K562 (cell line): ENCODE data around the gene GRIN2A. TPM values are rescaled to one million over a fixed set of nuclear protein-coding genes. Genes with fewer than 3 reads are reported as not detected.

ENCODE experiments used
- ATAC-seq: fragments of 200-7000 bp; cut with Tn5 transposase; 3 replicates; pipeline ENCODE4 v1.9.1; 2020; ENCODE audit warnings: moderate library complexity
- BruUV-seq: library from RNA; stranded (reverse); fragments of 400-500 nt; replicated peaks from 2 replicates; lab custom pipeline; 2021; lab: Mats Ljungman, UMichigan
- CTCF ChIA-PET: fragments of 300-600 bp; formaldehyde crosslinking; extraction: SDS; loops from one replicate; lab custom pipeline; 2021; ENCODE audit warnings: low intra/inter-chr PET ratio; lab: Yijun Ruan, JAX
- POLR2A ChIA-PET: fragments of 300-600, 350-650 bp; sonication (Branson Sonifier 250); formaldehyde crosslinking; extraction: SDS; loops from one replicate; lab custom pipeline; 2021; ENCODE audit warnings: antibody characterized with exemption, inconsistent platforms; lab: Yijun Ruan, JAX
- DNase-seq, 4 experiments: peaks; one replicate each; pipeline versions ENCODE4 v3.0.0 to v3.0.0-alpha.2; 2011 to 2018; ENCODE audit warnings: low spot score in 3 of 4, mixed read lengths in 3 of 4; ENCODE audit errors: extremely low read depth in 1 of 4
- FAIRE-seq: peaks from 2 replicates; lab custom pipeline; 2011; peaks lifted over from hg19 to GRCh38; lab: Jason Lieb, UNC
- H2AFZ ChIP-seq: 2 replicates; pipeline ENCODE4 v1.6.0; 2011; ENCODE audit warnings: low read depth, low read length, control low read depth, inconsistent platforms
- H3K27ac ChIP-seq: fragments of 200-600 bp; 3 replicates; pipeline ENCODE4 v1.8.0; 2011; ENCODE audit warnings: low read depth, mild to moderate bottlenecking, control low read depth, inconsistent platforms, low read length, moderate library complexity, mixed read lengths; ENCODE audit errors: extremely low read depth
- H3K27me3 ChIP-seq, 2 experiments: fragments of 300-600 bp in 1 of 2; 2 replicates in 1 of 2; 3 replicates in 1 of 2; pipeline versions ENCODE4 v1.6.0 to v1.8.0; 2011; ENCODE audit warnings: inconsistent platforms in 2 of 2, low read length in 2 of 2, mild to moderate bottlenecking in 1 of 2, mixed read lengths in 1 of 2, moderate library complexity in 1 of 2; ENCODE audit not compliant: control insufficient read depth in 2 of 2, insufficient read depth in 2 of 2
- H3K36me3 ChIP-seq: fragments of 300-600 bp; 3 replicates; pipeline ENCODE4 v1.8.0; 2011; ENCODE audit warnings: mild to moderate bottlenecking, low read length, inconsistent platforms; ENCODE audit not compliant: control insufficient read depth, insufficient read depth
- H3K4me1 ChIP-seq, 2 experiments: fragments of 200-600 bp in 1 of 2; replicated peaks in 1 of 2; 2 replicates in 1 of 2; 3 replicates in 1 of 2; pipeline versions ENCODE4 v1.5.1 to v1.8.0; 2011; ENCODE audit warnings: inconsistent platforms in 2 of 2, low read length in 2 of 2, mild to moderate bottlenecking in 1 of 2, mixed read lengths in 1 of 2, moderate library complexity in 1 of 2; ENCODE audit not compliant: control insufficient read depth in 2 of 2, insufficient read depth in 2 of 2
- H3K4me2 ChIP-seq: 2 replicates; pipeline ENCODE4 v1.6.1; 2011; ENCODE audit warnings: low read length, control low read depth, inconsistent platforms, mixed read lengths; ENCODE audit not compliant: insufficient read depth
- H3K4me3 ChIP-seq: fragments of 200-600 bp; sonication (generic), shearing (Covaris generic); 2 replicates; pipeline ENCODE4 v1.5.1; 2016; ENCODE audit warnings: control low read depth, inconsistent platforms
- H3K79me2 ChIP-seq: fragments of 200-600 bp; 3 replicates; pipeline ENCODE4 v1.8.0; 2011; ENCODE audit warnings: low read length, inconsistent platforms; ENCODE audit not compliant: control insufficient read depth, insufficient read depth
- H3K9ac ChIP-seq, 2 experiments: 2 replicates each; pipeline versions ENCODE4 v1.6.0 to v1.6.1; 2011; ENCODE audit warnings: low read depth in 2 of 2, low read length in 2 of 2, control low read depth in 1 of 2, inconsistent platforms in 1 of 2, mild to moderate bottlenecking in 1 of 2, mixed read lengths in 1 of 2; ENCODE audit not compliant: insufficient read depth in 1 of 2
- H3K9me1 ChIP-seq: one replicate; pipeline ENCODE4 v1.6.0; 2011; ENCODE audit warnings: inconsistent platforms, mild to moderate bottlenecking, low read length, moderate library complexity; ENCODE audit not compliant: control insufficient read depth, insufficient read depth
- H3K9me3 ChIP-seq: replicated peaks from 2 replicates; pipeline ENCODE4 v1.5.1; 2011; ENCODE audit warnings: low read depth, low read length, inconsistent platforms; ENCODE audit not compliant: control insufficient read depth, insufficient read depth
- H4K20me1 ChIP-seq: replicated peaks from 2 replicates; pipeline ENCODE4 v1.6.1; 2011; ENCODE audit warnings: low read length, inconsistent platforms, mixed read lengths; ENCODE audit not compliant: control insufficient read depth, insufficient read depth
- GTF2A2 ChIP-seq: IDR thresholded peaks from 2 replicates; pipeline ENCODE4 v1.6.1; 2016; ENCODE audit warnings: mild to moderate bottlenecking, missing genetic modification characterization, missing compliant biosample characterization
- KDM4B ChIP-seq, 2 experiments: fragments of 450-650 bp in 1 of 2; sonication (generic) in 1 of 2; IDR thresholded peaks; 2 replicates each; pipeline ENCODE4 v1.6.1; 2016 to 2017; ENCODE audit warnings: borderline replicate concordance in 2 of 2, antibody characterized with exemption in 1 of 2, low read depth in 1 of 2, mild to moderate bottlenecking in 1 of 2
- MBD1 ChIP-seq: fragments of 250-450 bp; sonication (Bioruptor Pico); IDR thresholded peaks from 2 replicates; pipeline ENCODE4 v1.8.0; 2022; ENCODE audit warnings: inconsistent platforms
- MYNN ChIP-seq, 2 experiments: sonication (generic); formaldehyde crosslinking in 1 of 2; IDR thresholded peaks; 2 replicates each; pipeline versions ENCODE4 v1.5.0 to v1.6.1; 2016 to 2020; ENCODE audit warnings: antibody characterized with exemption in 1 of 2, missing genetic modification reagents in 1 of 2
- NR2C1 ChIP-seq, 2 experiments: fragments of 450-650 bp; IDR thresholded peaks; 2 replicates each; pipeline ENCODE4 v1.6.1; 2017; ENCODE audit warnings: mild to moderate bottlenecking in 2 of 2, antibody characterized with exemption in 1 of 2, inconsistent platforms in 1 of 2, missing compliant biosample characterization in 1 of 2, missing genetic modification characterization in 1 of 2
- NR3C1 ChIP-seq: sonication (generic); formaldehyde crosslinking; IDR thresholded peaks from 2 replicates; pipeline ENCODE4 v1.8.1; 2022; ENCODE audit warnings: missing genetic modification reagents
- SMARCA4 ChIP-seq: fragments of 450-650 bp; IDR thresholded peaks from 2 replicates; pipeline ENCODE4 v1.6.1; 2016
- ZNF146 ChIP-seq: IDR thresholded peaks from one replicate; pipeline ENCODE4 v1.6.1; 2018; ENCODE audit warnings: missing compliant biosample characterization; ENCODE audit not compliant: unreplicated experiment
- ZNF263 ChIP-seq: sonication (generic); formaldehyde crosslinking; IDR thresholded peaks from 2 replicates; pipeline ENCODE4 v1.8.0; 2022; ENCODE audit warnings: mild to moderate bottlenecking, missing genetic modification reagents, borderline replicate concordance
- ZNF3 ChIP-seq: fragments of 250-450 bp; sonication (Bioruptor Pico); IDR thresholded peaks from 2 replicates; pipeline ENCODE4 v1.5.0; 2021; ENCODE audit warnings: mild to moderate bottlenecking, moderate library complexity
- ZZZ3 ChIP-seq: fragments of 450-650 bp; IDR thresholded peaks from 2 replicates; pipeline ENCODE4 v1.6.1; 2016; ENCODE audit warnings: antibody characterized with exemption, mild to moderate bottlenecking, moderate library complexity
- WGBS: fragments of 100-300 bp; shearing (Covaris generic); methylation state at CpG from one replicate; pipeline ENCODE4 v1.1.6; 2016; ENCODE audit warnings: low coverage, mixed read lengths; ENCODE audit not compliant: insufficient coverage; ENCODE audit errors: missing lambda C conversion rate; 5-methylcytosine and 5-hydroxymethylcytosine counted together
- in situ Hi-C: fragments of 300-500 bp; cut with MboI; formaldehyde crosslinking; loops from 4 replicates; pipeline ENCODE4 v1.15.0; 2018; ENCODE audit warnings: inconsistent platforms, mixed read lengths
- intact Hi-C: fragments of 100-400 bp; cut with micrococcal nuclease; formaldehyde crosslinking; loops from 2 replicates; pipeline ENCODE4 v1.14.2; 2022
- polyA plus RNA-seq, 8 experiments: library from polyadenylated mRNA; depleted of rRNA in 4 of 8; stranded (reverse) in 5 of 8; unstranded in 3 of 8; fragments of >200 nt; fragmentation: Nextera tagmentation in 2 of 8; fragmentation: Illumina TruSeq in 1 of 8; extraction: Ambion mirVana in 2 of 8; extraction: Trizol in 1 of 8; gene quantifications; 2 replicates each; pipeline versions ENCODE4 v1.2.1 to v1.2.3, GENCODE V29; 2011 to 2014; ENCODE audit warnings: inconsistent platforms in 1 of 8, missing spikeins in 1 of 8
- small RNA-seq: library from RNA; depleted of rRNA; stranded (forward); fragments of <200 nt; gene quantifications from one replicate; pipeline ENCODE3, GENCODE V24; 2014
- total RNA-seq, 7 experiments: library from RNA; depleted of rRNA in 6 of 7; stranded (reverse); fragments of >200 nt in 6 of 7; fragmentation: Illumina TruSeq in 2 of 7; extraction: Trizol in 2 of 7; gene quantifications; 2 replicates each; pipeline versions ENCODE4 v1.2.1 to v1.2.3, GENCODE V29; 2011 to 2021; ENCODE audit warnings: low replicate concordance in 1 of 7

The GRIN2A gene
- total and polyA plus RNA-seq, 9 of the 15 experiments (the other 6 are each of a cell fraction or from before 2014, with no cell fraction given): not detected

GRCh38 chr16:9703731-9704130 lies 478.5 kb downstream of the GRIN2A start:
- ChIA-PET POLR2A (no interaction called here), CTCF (no interaction called here)
- Histone ChIP-seq H3K9ac (no peak overlapping the region), H3K4me2 (no peak overlapping the region), H3K9me3 (no peaks in the 10 kb centered on the region), H3K27me3 (peaks cover 0 to 3% of the 10 kb centered on the region in 2 experiments; a peak in 2 of 5 replicates), H2AFZ (no peak overlapping the region), H3K4me3 (no peak overlapping the region), H3K36me3 (no peaks in the 10 kb centered on the region), H4K20me1 (no peaks in the 10 kb centered on the region), H3K9me1 (no peaks in the 10 kb centered on the region), H3K79me2 (no peaks in the 10 kb centered on the region), H3K4me1 (peaks cover 0 to 7% of the 10 kb centered on the region in 2 experiments; a peak in 1 of 5 replicates), H3K27ac (no peak overlapping the region)
- WGBS: 0% methylated on average over 1 of the region's 1 CpG
- FAIRE-seq (no peak), ATAC-seq (no peak), DNase-seq (no peak)
- intact Hi-C loops (no loop called here), in situ Hi-C loops (no loop called here)
- TF ChIP-seq MYNN (IDR thresholded peaks at IDR 0.05) (no peak), MYNN (CRISPR knock-in tag; IDR thresholded peaks at IDR 0.05) (no peak), SMARCA4 (no peak), MBD1 (CRISPR knock-in tag) (no peak), ZZZ3 (no peak), GTF2A2 (no peak), KDM4B (IDR thresholded peaks at IDR 0.05; ENCODE audit: borderline replicate concordance in 2 of 2, low read depth in 1 of 2) (no peak), ZNF3 (CRISPR knock-in tag) (no peak), ZNF146 (CRISPR knock-in tag) (no peak), NR2C1 (IDR thresholded peaks at IDR 0.05) (no peak), NR2C1 (tag; IDR thresholded peaks at IDR 0.05) (no peak), ZNF263 (CRISPR knock-in tag) (no peak), NR3C1 (no peak)
- no TSS peak for BruUV-seq

Small RNA genes within 50 kb of the gene (small RNA-seq; reads per million reads assigned to genes)
- not detected for gene RN7SL493P

Other genes with a start within 250 kb of the GRIN2A start
- 107 and 134 TPM in 2 replicates for gene ATF7IP2, start 203.6 kb upstream of the GRIN2A start, total RNA-seq (2014; rRNA removed)
- 196 and 231 TPM in 2 replicates for gene ATF7IP2, start 203.6 kb upstream of the GRIN2A start, total RNA-seq (2014; rRNA removed; fragmentation: Illumina TruSeq; extraction: Trizol)
- 156 and 162 TPM in 2 replicates for gene ATF7IP2, start 203.6 kb upstream of the GRIN2A start, total RNA-seq (2015; rRNA removed; fragmentation: Illumina TruSeq; extraction: Trizol)
- 131 and 138 TPM in 2 replicates for gene ATF7IP2, start 203.6 kb upstream of the GRIN2A start, total RNA-seq (2021)
- gene ATF7IP2, start 203.6 kb upstream of the GRIN2A start, polyA plus RNA-seq (2011; rRNA removed): 152 and 185 TPM in 2 replicates
- gene ATF7IP2, start 203.6 kb upstream of the GRIN2A start, polyA plus RNA-seq (2014; fragmentation: Illumina TruSeq; extraction: Trizol): 214 and 273 TPM in 2 replicates
- 100 to 1,000 TPM; 352 to 511 TPM for gene ATF7IP2, start 203.6 kb upstream of the GRIN2A start, polyA plus RNA-seq (2014; fragmentation: Nextera tagmentation; extraction: Ambion mirVana)
- gene ATF7IP2, start 203.6 kb upstream of the GRIN2A start, polyA plus RNA-seq (2014; rRNA removed): 449 and 515 TPM in 2 replicates